BLaER1 treated with 17β-estradiol and CSF1 and Interleukin-3, amounts not matched to agents 10 nM and 100 nM (cell line): ENCODE measurements around the gene RAB36.

Experiments used
- H3K27ac ChIP-seq, 11 experiments: shearing (Covaris generic); formaldehyde crosslinking; 2 replicates each; pipeline ENCODE4 v1.8.1; 2022
- H3K27me3 ChIP-seq, 11 experiments: shearing (Covaris generic); formaldehyde crosslinking; 2 replicates each; pipeline ENCODE4 v1.8.1; 2022
- H3K36me3 ChIP-seq, 11 experiments: shearing (Covaris generic); formaldehyde crosslinking; 2 replicates each; pipeline ENCODE4 v1.8.1; 2022
- H3K4me1 ChIP-seq, 10 experiments: shearing (Covaris generic); formaldehyde crosslinking; 2 replicates each; pipeline ENCODE4 v1.8.1; 2022
- H3K4me2 ChIP-seq, 11 experiments: shearing (Covaris generic); formaldehyde crosslinking; 2 replicates each; pipeline ENCODE4 v1.8.1; 2022
- H3K4me3 ChIP-seq, 10 experiments: shearing (Covaris generic); formaldehyde crosslinking; 2 replicates each; pipeline ENCODE4 v1.8.1; 2022
- H3K9ac ChIP-seq, 11 experiments: shearing (Covaris generic); formaldehyde crosslinking; 2 replicates each; pipeline ENCODE4 v1.8.1; 2022
- H3K9me3 ChIP-seq, 11 experiments: shearing (Covaris generic); formaldehyde crosslinking; replicated peaks in 1 of 11; 2 replicates each; pipeline ENCODE4 v1.8.1; 2022
- H4K20me1 ChIP-seq, 11 experiments: shearing (Covaris generic); formaldehyde crosslinking; 2 replicates each; pipeline ENCODE4 v1.8.1; 2022
- Cebpa-rat ChIP-seq, 11 experiments: shearing (Covaris generic); IDR thresholded peaks; 2 replicates each; pipeline ENCODE4 v1.8.1; 2022

Gene RAB36

DNA sequence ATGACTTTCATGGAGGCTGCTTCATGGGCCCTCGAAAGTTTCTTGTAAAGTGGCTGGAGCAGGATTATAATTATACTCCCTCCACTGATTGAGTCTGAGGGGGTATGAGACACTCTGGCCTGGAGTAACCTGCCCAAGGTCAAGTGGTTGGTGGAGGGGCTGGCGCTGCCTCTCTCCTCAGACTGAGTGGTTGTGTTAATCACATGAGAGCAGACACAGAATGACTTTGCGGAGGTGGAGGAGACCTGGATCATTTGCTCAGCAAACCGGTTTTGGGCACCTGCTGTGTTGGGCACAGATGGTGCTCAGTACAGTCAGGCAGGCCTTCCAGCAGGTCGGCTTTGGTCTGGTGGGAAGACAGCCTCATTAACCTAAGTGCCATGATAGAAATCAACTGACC, 46.9 kb downstream of the RAB36 start:
- peak overlapping the region in 8 of 11 experiments; percentile 25 to 80 (median 66); a peak in 14 of 22 replicates for H3K27ac ChIP-seq
- H3K4me1 ChIP-seq: peaks cover 28 to 99% (median 85%) of the 10 kb centered on the region in 10 experiments
- no peak overlapping the region for H3K4me3 ChIP-seq
- H3K4me2 ChIP-seq: peak overlapping the region in 9 of 11 experiments; percentile 53 to 98 (median 94); a peak in 17 of 22 replicates
- no peak for TF ChIP-seq Cebpa-rat (IDR thresholded peaks at IDR 0.05)
- peaks cover 33 to 100% (median 58%) of the 10 kb centered on the region in 11 experiments; a peak in 21 of 22 replicates for H4K20me1 ChIP-seq
- peak overlapping the region in 4 of 11 experiments; percentile 26 to 58 (median 35); a peak in 4 of 22 replicates for H3K9ac ChIP-seq
- H3K27me3 ChIP-seq: no peaks in the 10 kb centered on the region
- H3K9me3 ChIP-seq: no peaks in the 10 kb centered on the region
- peaks cover 8 to 80% (median 45%) of the 10 kb centered on the region in 11 experiments; a peak in 19 of 22 replicates for H3K36me3 ChIP-seq

DNA sequence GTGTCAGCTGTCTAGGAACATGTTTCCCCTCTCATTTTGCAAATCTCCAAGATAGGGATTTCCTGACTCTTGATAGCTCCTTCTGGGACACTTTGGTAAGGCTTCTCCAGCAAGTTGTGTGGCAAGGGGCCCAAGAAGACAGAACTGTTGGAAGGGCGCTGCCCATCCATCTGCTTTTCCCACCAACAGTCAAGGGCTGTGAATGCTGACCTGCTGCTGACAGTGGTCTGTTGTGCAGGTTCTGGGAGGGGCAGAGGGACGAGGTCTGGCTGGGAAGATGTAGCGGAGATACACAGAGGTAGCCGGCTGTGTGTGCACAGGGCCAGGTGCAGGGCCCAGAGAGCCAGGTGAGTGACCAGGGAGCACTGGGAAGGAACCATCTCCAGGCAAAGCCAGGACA, 47.3 kb downstream of the RAB36 start:
- H3K4me1 ChIP-seq: peaks cover 23 to 98% (median 84%) of the 10 kb centered on the region in 10 experiments
- peak overlapping the region in 8 of 11 experiments; percentile 25 to 80 (median 66); a peak in 12 of 22 replicates for H3K27ac ChIP-seq
- H3K9ac ChIP-seq: peak overlapping the region in 4 of 11 experiments; percentile 13 to 44 (median 32); a peak in 3 of 22 replicates
- H3K4me3 ChIP-seq: no peak overlapping the region
- no peaks in the 10 kb centered on the region for H3K9me3 ChIP-seq
- H3K27me3 ChIP-seq: no peaks in the 10 kb centered on the region
- peak overlapping the region; percentile 14 to 98 (median 91); a peak in 18 of 22 replicates for H3K4me2 ChIP-seq
- TF ChIP-seq Cebpa-rat (IDR thresholded peaks at IDR 0.05): no peak
- H4K20me1 ChIP-seq: peaks cover 36 to 100% (median 61%) of the 10 kb centered on the region in 11 experiments; a peak in 21 of 22 replicates
- H3K36me3 ChIP-seq: peaks cover 8 to 81% (median 49%) of the 10 kb centered on the region in 11 experiments; a peak in 20 of 22 replicates

DNA sequence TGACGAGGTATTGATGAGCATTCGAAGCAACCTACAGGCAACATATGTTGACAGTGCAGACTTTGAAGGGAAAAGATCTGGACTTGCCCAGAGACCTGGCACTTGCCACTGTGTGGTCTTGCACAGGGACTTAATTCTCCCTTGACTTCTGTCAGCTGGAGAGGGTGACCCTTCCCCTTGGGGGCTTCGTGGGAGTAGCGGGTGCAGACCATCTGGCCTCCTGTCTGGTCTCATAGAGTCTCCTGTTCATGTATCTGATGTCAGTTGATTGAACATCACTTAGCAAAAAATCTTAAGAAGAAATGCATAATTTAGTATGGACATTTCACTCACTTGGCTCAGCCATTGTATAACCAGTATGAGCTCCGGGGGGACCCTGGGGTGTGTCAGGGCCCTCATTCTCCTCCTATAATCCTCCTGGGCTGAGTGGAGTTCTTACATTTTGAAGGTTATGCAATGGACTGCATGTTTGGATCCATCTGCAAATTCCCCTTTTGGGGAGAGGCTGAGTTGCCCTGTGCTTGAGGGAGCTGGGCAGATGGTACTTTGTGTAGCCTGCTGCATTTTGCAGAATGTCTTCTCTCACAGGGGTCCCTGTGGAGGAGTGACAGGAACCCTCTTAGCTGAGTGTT, 48.0 kb downstream of the RAB36 start:
- no peaks in the 10 kb centered on the region for H3K9me3 ChIP-seq
- H3K4me2 ChIP-seq: peak overlapping the region; percentile 14 to 98 (median 91)
- no peaks in the 10 kb centered on the region for H3K27me3 ChIP-seq
- no peak for TF ChIP-seq Cebpa-rat (IDR thresholded peaks at IDR 0.05)
- H3K27ac ChIP-seq: peak overlapping the region in 6 of 11 experiments; percentile 55 to 80 (median 66); a peak in 8 of 22 replicates
- H4K20me1 ChIP-seq: peaks cover 44 to 100% (median 62%) of the 10 kb centered on the region in 11 experiments; a peak in 21 of 22 replicates
- no peak overlapping the region for H3K4me3 ChIP-seq
- H3K4me1 ChIP-seq: peaks cover 19 to 98% (median 84%) of the 10 kb centered on the region in 10 experiments
- peak overlapping the region in 1 of 11 experiments; percentile 44; a peak in 2 of 22 replicates for H3K9ac ChIP-seq
- peaks cover 8 to 81% (median 51%) of the 10 kb centered on the region in 11 experiments; a peak in 20 of 22 replicates for H3K36me3 ChIP-seq

DNA sequence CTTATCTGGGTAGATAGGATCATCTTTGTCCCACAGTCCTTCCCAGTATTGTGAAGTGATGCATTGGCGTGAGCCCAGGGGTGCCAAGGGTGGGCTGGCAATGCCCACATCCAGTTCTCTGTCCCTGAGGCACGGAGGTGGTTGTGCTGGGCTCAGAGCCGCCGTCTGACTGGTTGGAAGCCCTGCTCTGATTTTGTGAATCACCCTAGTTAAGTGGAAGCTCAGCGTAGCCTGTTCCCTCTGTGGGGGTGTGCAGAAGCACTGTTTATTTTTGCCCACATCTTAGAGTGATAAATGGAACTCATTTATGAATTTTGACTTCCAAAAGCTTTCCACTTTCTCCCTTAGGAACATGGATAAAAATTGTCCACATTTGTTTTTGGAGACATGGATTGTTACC, 48.6 kb downstream of the RAB36 start:
- TF ChIP-seq Cebpa-rat (IDR thresholded peaks at IDR 0.05): no peak
- Histone ChIP-seq H3K4me2 (peak overlapping the region; percentile 14 to 98 (median 91)), H3K36me3 (peaks cover 8 to 84% (median 57%) of the 10 kb centered on the region in 11 experiments; a peak in 20 of 22 replicates)

DNA sequence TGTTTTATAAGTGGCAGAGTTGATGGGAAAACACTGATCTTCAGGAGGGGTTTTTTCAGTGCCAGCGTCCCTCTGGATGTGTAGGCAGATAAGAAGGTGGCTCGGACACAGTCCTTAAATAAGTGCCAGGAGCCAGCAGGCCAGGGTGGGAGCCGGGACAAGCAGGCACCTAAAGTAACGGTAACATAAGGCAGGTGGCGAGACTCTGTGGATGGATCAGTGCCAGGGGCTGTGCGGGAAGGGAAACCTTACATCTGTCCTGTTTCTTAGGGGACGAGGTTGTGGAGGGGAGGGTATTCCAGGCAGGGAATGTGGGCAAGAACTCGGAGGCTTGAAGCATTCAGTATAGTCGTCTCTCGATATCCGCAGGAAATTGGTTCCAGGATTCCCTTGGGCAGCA, 50.9 kb downstream of the RAB36 start:
- Histone ChIP-seq H3K4me2 (peak overlapping the region in 5 of 11 experiments; percentile 3 to 26 (median 11); a peak in 5 of 22 replicates), H3K4me3 (no peak overlapping the region), H4K20me1 (peaks cover 64 to 100% (median 88%) of the 10 kb centered on the region in 11 experiments; a peak in 21 of 22 replicates), H3K27me3 (no peaks in the 10 kb centered on the region), H3K27ac (peak overlapping the region in 2 of 11 experiments; percentile 5 to 12; a peak in 1 of 22 replicates), H3K9me3 (no peaks in the 10 kb centered on the region), H3K36me3 (peaks cover 8 to 76% (median 56%) of the 10 kb centered on the region in 11 experiments; a peak in 18 of 22 replicates), H3K9ac (no peak overlapping the region), H3K4me1 (peaks cover 35 to 98% (median 84%) of the 10 kb centered on the region in 10 experiments)
- no peak for TF ChIP-seq Cebpa-rat (IDR thresholded peaks at IDR 0.05)

More for the DNA sequence above, 48.6 kb downstream of the RAB36 start:
- Histone ChIP-seq H3K27ac (peak overlapping the region in 5 of 11 experiments; percentile 4 to 80 (median 65); a peak in 4 of 22 replicates), H3K9me3 (no peaks in the 10 kb centered on the region), H3K27me3 (no peaks in the 10 kb centered on the region), H3K9ac (no peak overlapping the region), H3K4me1 (peaks cover 23 to 98% (median 84%) of the 10 kb centered on the region in 10 experiments), H4K20me1 (peaks cover 50 to 100% (median 67%) of the 10 kb centered on the region in 11 experiments; a peak in 21 of 22 replicates), H3K4me3 (no peak overlapping the region)

DNA sequence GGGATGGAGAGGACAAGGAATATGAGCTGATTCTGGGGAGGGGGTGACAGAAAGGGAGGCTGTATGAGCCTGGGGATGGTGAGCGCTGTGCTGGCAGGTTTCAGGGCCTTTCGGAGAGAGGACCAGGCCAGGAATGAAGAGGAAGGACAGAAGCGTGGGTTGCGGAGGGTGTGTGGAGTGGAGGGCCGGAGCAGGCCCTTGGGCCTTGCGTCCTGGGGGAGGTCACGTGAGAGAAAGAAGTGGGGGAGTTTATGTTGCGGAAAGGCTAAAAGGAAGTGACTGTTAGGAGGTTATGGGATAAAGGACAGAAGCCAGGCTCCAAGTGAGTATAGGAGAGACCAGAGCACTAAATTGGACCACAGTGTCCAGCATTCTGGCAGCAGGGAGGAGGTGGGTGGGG, 52.6 kb downstream of the RAB36 start:
- Histone ChIP-seq H3K27me3 (no peaks in the 10 kb centered on the region), H3K9me3 (no peaks in the 10 kb centered on the region), H3K4me3 (no peak overlapping the region), H3K36me3 (peaks cover 0 to 67% (median 43%) of the 10 kb centered on the region in 11 experiments; a peak in 20 of 22 replicates), H3K9ac (peak overlapping the region in 1 of 11 experiments; percentile 33; a peak in 1 of 22 replicates), H3K4me2 (peak overlapping the region in 7 of 11 experiments; percentile 38 to 68 (median 61); a peak in 8 of 22 replicates), H3K4me1 (peaks cover 25 to 91% (median 69%) of the 10 kb centered on the region in 10 experiments), H3K27ac (peak overlapping the region in 2 of 11 experiments; percentile 4 to 29; a peak in 2 of 22 replicates), H4K20me1 (peaks cover 52 to 100% (median 88%) of the 10 kb centered on the region in 11 experiments; a peak in 21 of 22 replicates)
- TF ChIP-seq Cebpa-rat (IDR thresholded peaks at IDR 0.05): no peak

DNA sequence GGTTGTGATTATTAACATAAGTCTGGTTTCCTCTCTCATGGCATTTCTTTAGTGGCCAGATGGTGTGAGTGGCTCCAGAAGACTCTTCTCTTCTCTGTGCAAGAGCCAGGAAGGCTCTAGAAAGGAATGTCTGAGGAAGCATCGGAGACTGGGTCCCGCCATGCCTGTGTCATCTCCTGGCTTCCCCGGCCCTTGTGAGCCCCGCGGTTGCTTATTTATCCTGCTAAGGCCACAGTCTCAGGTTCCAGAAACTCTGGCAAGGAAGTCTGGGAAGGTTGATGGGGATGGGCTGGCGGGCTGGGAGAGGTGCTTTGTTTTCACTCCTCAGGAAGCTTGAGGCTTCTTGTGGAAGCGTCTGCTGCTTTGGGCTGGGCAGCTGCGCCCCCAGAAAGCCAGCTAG, 53.9 kb downstream of the RAB36 start:
- peak overlapping the region in 3 of 11 experiments; percentile 19 to 47 (median 38); a peak in 4 of 22 replicates for H3K27ac ChIP-seq
- no peak overlapping the region for H3K4me3 ChIP-seq
- H4K20me1 ChIP-seq: peaks cover 52 to 100% (median 88%) of the 10 kb centered on the region in 11 experiments; a peak in 20 of 22 replicates
- no peaks in the 10 kb centered on the region for H3K27me3 ChIP-seq
- H3K4me1 ChIP-seq: peaks cover 12 to 88% (median 59%) of the 10 kb centered on the region in 10 experiments
- no peak for TF ChIP-seq Cebpa-rat (IDR thresholded peaks at IDR 0.05)
- peak overlapping the region in 2 of 11 experiments; percentile 6 to 27; a peak in 1 of 22 replicates for H3K9ac ChIP-seq
- peaks cover 11 to 71% (median 46%) of the 10 kb centered on the region in 11 experiments; a peak in 21 of 22 replicates for H3K36me3 ChIP-seq
- H3K9me3 ChIP-seq: no peaks in the 10 kb centered on the region
- H3K4me2 ChIP-seq: peak overlapping the region; percentile 12 to 68 (median 57); a peak in 21 of 22 replicates

DNA sequence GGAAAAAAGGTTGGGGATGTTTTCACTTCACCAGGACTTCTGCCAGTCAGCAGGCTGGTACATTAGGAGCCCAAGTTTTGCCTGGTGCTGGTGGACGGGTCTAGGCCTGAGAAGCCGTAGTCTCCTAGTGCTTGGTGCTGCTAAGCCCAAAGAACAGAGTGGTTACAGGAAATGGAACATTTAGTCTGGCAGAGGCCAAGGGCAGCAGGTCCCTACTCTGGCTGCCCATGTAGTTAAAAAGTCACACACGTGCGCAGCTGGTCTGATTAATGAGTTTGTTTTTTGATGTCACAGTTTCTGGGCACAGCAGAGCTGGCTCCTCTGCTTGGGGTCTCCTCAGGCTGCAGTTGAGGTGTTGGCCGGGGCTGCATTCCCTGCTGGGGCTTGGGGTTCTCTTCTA, 55.6 kb downstream of the RAB36 start:
- Histone ChIP-seq H3K27ac (peak overlapping the region in 3 of 11 experiments; percentile 4 to 30 (median 6); a peak in 2 of 22 replicates), H3K27me3 (no peaks in the 10 kb centered on the region), H3K4me3 (no peak overlapping the region), H3K9me3 (no peaks in the 10 kb centered on the region), H3K36me3 (peaks cover 19 to 83% (median 61%) of the 10 kb centered on the region in 11 experiments; a peak in 21 of 22 replicates), H3K4me1 (peaks cover 11 to 88% (median 62%) of the 10 kb centered on the region in 10 experiments), H3K4me2 (peak overlapping the region in 5 of 11 experiments; percentile 5 to 63 (median 45); a peak in 7 of 22 replicates), H4K20me1 (peaks cover 66 to 100% (median 98%) of the 10 kb centered on the region in 11 experiments; a peak in 21 of 22 replicates), H3K9ac (no peak overlapping the region)
- TF ChIP-seq Cebpa-rat (IDR thresholded peaks at IDR 0.05): no peak
